NB4 (cell line): Measurements from ENCODE around the gene TFEC.
"Not testable (repeated sequence)": the region's sequence is repeated elsewhere in the genome, so short reads cannot be mapped to it uniquely, and the experiment has no call there.

ENCODE experiments used
- CTCF ChIP-seq: IDR thresholded peaks from one replicate; pipeline ENCODE4 v1.5.1; 2012; ENCODE audit warnings: low read depth, low read length
- MAX ChIP-seq: IDR thresholded peaks from 2 replicates; pipeline ENCODE4 v1.6.1; 2011; ENCODE audit warnings: low read depth, low read length

- not testable (repeated sequence) for TF ChIP-seq MAX, CTCF
Observed at GRCh38 chr7:116004762-116005161, 25.8 kb downstream of the TFEC start.
